Measurements from ENCODE around the gene CASQ2. TPM values are rescaled to one million over a fixed set of nuclear protein-coding genes. Genes with fewer than 3 reads are reported as not detected.

CASQ2 gene
- polyA plus RNA-seq, 3 donors, result not detected

DNA sequence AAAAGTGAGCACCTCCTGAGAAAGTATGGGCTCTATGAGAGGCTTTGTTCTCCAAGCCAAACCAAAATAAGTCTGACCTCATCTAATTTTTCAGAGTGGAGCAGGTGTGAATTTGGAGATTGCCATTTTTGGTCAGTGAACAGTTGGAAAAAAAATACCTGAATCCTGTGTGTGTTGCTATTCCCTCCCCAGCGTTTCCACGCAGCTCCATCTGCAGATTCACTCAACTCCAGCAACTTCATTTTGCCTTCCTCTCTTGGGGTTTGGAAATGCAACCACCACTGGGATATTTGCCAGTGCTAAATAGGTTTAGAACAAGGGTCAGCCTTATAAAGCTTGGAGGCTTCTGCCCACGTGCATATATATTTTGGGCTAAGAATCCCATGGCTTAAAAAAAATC lies 11.2 kb downstream of the CASQ2 start:
- Mint-ChIP-seq H3K4me3 (no peak overlapping the region), H3K27ac (no peak overlapping the region), H3K4me1 (peaks cover under 1% of the 10 kb centered on the region), H3K9me3 (peaks cover 2 to 15% (median 6%) of the 10 kb centered on the region in 7 donors), H3K36me3 (no peaks in the 10 kb centered on the region), H3K27me3 (ENCODE audit: low read depth in 3 of 3) (peaks cover 5 to 9% (median 7%) of the 10 kb centered on the region in 3 donors)
- Histone ChIP-seq H3K79me2 (ENCODE audit: insufficient read depth, low read length) (no peaks in the 10 kb centered on the region), H3K4me1 (ENCODE audit: control insufficient read depth in 1 of 2, insufficient read depth in 2 of 2, low read length in 2 of 2) (no peaks in the 10 kb centered on the region), H3K9ac (ENCODE audit: insufficient read depth, low read length, poor library complexity, severe bottlenecking) (no peak overlapping the region), H4K20me1 (ENCODE audit: insufficient read depth, low read length) (no peaks in the 10 kb centered on the region), H2AFZ (ENCODE audit: insufficient read depth, low read depth, low read length, poor library complexity, severe bottlenecking) (no peak overlapping the region), H3K4me2 (replicated peaks; ENCODE audit: extremely low read depth, low read length, poor library complexity, severe bottlenecking) (no peak overlapping the region), H3K27ac (ENCODE audit: low read depth in 1 of 2, low read length in 2 of 2) (no peak overlapping the region), H3K36me3 (replicated peaks in 1 of 2; ENCODE audit: control insufficient read depth in 1 of 2, insufficient read depth in 2 of 2, low read length in 2 of 2) (no peaks in the 10 kb centered on the region), H3K27me3 (ENCODE audit: control insufficient read depth in 2 of 2, insufficient read depth in 2 of 2, low read length in 2 of 2) (no peaks in the 10 kb centered on the region), H3K4me3 (replicated peaks in 1 of 3; ENCODE audit: low read depth in 2 of 3, low read length in 3 of 3) (no peak overlapping the region), H3K9me3 (replicated peaks in 1 of 2; ENCODE audit: control insufficient read depth in 1 of 2, insufficient read depth in 1 of 2, low read length in 2 of 2) (no peaks in the 10 kb centered on the region)
- TF ChIP-seq, protein P1, sequence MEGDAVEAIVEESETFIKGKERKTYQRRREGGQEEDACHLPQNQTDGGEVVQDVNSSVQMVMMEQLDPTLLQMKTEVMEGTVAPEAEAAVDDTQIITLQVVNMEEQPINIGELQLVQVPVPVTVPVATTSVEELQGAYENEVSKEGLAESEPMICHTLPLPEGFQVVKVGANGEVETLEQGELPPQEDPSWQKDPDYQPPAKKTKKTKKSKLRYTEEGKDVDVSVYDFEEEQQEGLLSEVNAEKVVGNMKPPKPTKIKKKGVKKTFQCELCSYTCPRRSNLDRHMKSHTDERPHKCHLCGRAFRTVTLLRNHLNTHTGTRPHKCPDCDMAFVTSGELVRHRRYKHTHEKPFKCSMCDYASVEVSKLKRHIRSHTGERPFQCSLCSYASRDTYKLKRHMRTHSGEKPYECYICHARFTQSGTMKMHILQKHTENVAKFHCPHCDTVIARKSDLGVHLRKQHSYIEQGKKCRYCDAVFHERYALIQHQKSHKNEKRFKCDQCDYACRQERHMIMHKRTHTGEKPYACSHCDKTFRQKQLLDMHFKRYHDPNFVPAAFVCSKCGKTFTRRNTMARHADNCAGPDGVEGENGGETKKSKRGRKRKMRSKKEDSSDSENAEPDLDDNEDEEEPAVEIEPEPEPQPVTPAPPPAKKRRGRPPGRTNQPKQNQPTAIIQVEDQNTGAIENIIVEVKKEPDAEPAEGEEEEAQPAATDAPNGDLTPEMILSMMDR (IDR thresholded peaks at IDR 0.05), result no peak
- no peak for DNase-seq
- no CpG with 5 or more reads among the region's 3 CpGs for WGBS (ENCODE audit: insufficient coverage)
- intact Hi-C loops (cut with micrococcal nuclease), result no loop called here

DNA sequence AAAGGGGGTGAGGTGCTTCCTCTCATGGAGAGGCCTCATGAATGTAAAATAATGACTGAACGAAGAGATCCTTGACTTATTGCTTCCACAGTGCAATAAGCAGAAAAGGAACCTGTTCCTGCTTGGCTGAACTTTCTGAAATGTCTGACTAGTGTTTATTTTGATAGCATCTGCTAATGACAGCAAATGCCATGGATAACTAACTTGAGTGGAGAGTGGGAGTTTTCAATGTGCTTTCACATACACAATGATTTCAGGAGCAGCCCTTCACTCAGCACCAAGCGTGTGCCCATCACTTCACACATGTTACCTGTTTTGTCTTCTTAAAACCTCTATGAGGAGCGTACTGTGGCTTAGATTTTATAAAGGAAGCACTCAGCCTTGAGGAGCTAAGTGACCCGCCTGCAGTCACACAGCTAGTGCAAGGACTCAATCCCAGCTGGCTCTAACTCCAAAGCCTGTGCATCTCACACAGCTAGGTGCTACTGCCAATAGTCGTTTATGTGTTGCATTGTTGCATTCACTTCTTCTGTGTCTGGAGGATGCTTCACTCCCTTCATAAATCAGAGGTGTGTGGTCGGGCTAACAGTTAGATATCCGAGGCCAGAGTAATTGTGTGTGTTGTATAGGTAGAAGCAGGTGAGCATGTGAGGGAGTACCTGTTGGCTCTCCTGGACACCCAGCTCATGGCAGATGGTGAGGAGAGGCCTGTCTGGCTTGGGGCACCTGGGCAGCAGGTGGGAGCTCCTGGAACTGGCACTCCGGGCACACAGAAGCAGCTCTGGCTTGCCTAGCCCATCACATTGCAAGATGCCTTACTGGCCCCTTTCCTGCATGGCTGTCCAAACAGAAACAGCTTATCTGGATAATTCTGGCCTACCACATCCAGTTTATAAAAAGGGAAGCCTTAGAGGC lies 12.8 kb downstream of the CASQ2 start:
- no peak overlapping the region for H3K4me3 Mint-ChIP-seq
- 91% methylated on average over 4 of the region's 8 CpGs for WGBS (ENCODE audit: insufficient coverage)
- H3K27ac ChIP-seq (ENCODE audit: low read depth in 1 of 2, low read length in 2 of 2), result no peak overlapping the region
- H3K4me1 Mint-ChIP-seq, result no peaks in the 10 kb centered on the region
- no peak for DNase-seq
- no peaks in the 10 kb centered on the region for H3K36me3 ChIP-seq (replicated peaks in 1 of 2; ENCODE audit: control insufficient read depth in 1 of 2, insufficient read depth in 2 of 2, low read length in 2 of 2)
- H3K27ac Mint-ChIP-seq, result no peak overlapping the region
- H3K4me1 ChIP-seq (ENCODE audit: control insufficient read depth in 1 of 2, insufficient read depth in 2 of 2, low read length in 2 of 2), result no peaks in the 10 kb centered on the region
- no peak overlapping the region for H2AFZ ChIP-seq (ENCODE audit: insufficient read depth, low read depth, low read length, poor library complexity, severe bottlenecking)
- H3K9me3 Mint-ChIP-seq, result peaks cover 0 to 8% (median 4%) of the 10 kb centered on the region in 7 donors
- no peak overlapping the region for H3K4me2 ChIP-seq (replicated peaks; ENCODE audit: extremely low read depth, low read length, poor library complexity, severe bottlenecking)
- TF ChIP-seq, protein P1 (IDR thresholded peaks at IDR 0.05), result no peak
- H3K27me3 ChIP-seq (ENCODE audit: control insufficient read depth in 2 of 2, insufficient read depth in 2 of 2, low read length in 2 of 2), result no peaks in the 10 kb centered on the region
- H3K36me3 Mint-ChIP-seq, result no peaks in the 10 kb centered on the region
- no peak overlapping the region for H3K9ac ChIP-seq (ENCODE audit: insufficient read depth, low read length, poor library complexity, severe bottlenecking)
- intact Hi-C loops (cut with micrococcal nuclease), result no loop called here
- H3K9me3 ChIP-seq (replicated peaks in 1 of 2; ENCODE audit: control insufficient read depth in 1 of 2, insufficient read depth in 1 of 2, low read length in 2 of 2), result no peaks in the 10 kb centered on the region
- no peak overlapping the region for H3K4me3 ChIP-seq (replicated peaks in 1 of 3; ENCODE audit: low read depth in 2 of 3, low read length in 3 of 3)
- H4K20me1 ChIP-seq (ENCODE audit: insufficient read depth, low read length), result no peaks in the 10 kb centered on the region
- no peaks in the 10 kb centered on the region for H3K79me2 ChIP-seq (ENCODE audit: insufficient read depth, low read length)
- peaks cover 7 to 9% (median 9%) of the 10 kb centered on the region in 3 donors for H3K27me3 Mint-ChIP-seq (ENCODE audit: low read depth in 3 of 3)
